Retinal pigment epithelial cell (primary cell): ENCODE results near the gene FKBP7.
"Not testable (repeated sequence)": the region's sequence is repeated elsewhere in the genome, so short reads cannot be mapped to it uniquely, and the experiment has no call there.

Experiments used
- DNase-seq: peaks from one replicate; pipeline ENCODE4 v3.0.0-alpha.2; 2010; ENCODE audit warnings: low read depth
- H3K4me3 ChIP-seq: 2 replicates; pipeline ENCODE4 v1.5.1; 2011; ENCODE audit warnings: mild to moderate bottlenecking, low read length, control low read depth, moderate library complexity
- TF ChIP-seq, protein P1 (sequence below): conservative IDR thresholded peaks from 2 replicates; pipeline ENCODE4 v1.5.1; 2011; ENCODE audit warnings: low read depth, low read length, control low read depth, inconsistent platforms

Gene FKBP7

DNA sequence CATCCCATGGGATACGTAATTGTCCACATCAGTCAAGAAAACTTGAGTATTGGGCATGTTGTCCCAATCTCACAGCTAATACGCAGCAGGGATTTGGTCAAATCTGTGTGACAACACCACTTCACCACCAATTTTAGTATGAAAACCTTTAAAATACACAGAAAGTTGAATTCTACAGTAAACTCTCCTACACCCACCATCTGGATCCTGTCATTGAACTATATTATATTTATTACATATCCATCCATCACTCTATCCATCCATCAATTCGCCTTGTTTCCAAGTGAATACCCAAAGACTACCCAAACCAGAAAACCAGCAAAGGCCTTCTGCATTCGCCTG, 846 bp upstream of the FKBP7 start:
- TF ChIP-seq, protein P1, sequence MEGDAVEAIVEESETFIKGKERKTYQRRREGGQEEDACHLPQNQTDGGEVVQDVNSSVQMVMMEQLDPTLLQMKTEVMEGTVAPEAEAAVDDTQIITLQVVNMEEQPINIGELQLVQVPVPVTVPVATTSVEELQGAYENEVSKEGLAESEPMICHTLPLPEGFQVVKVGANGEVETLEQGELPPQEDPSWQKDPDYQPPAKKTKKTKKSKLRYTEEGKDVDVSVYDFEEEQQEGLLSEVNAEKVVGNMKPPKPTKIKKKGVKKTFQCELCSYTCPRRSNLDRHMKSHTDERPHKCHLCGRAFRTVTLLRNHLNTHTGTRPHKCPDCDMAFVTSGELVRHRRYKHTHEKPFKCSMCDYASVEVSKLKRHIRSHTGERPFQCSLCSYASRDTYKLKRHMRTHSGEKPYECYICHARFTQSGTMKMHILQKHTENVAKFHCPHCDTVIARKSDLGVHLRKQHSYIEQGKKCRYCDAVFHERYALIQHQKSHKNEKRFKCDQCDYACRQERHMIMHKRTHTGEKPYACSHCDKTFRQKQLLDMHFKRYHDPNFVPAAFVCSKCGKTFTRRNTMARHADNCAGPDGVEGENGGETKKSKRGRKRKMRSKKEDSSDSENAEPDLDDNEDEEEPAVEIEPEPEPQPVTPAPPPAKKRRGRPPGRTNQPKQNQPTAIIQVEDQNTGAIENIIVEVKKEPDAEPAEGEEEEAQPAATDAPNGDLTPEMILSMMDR: no peak
- peak overlapping the region; percentile 82 for H3K4me3 ChIP-seq
- no peak for DNase-seq

- no peak for DNase-seq
- TF ChIP-seq, protein P1: no peak
- peak overlapping the region; percentile 82 for H3K4me3 ChIP-seq
These were observed 316 bp downstream of the FKBP7 start for GRCh38 chr2:178478130-178478438.

DNA sequence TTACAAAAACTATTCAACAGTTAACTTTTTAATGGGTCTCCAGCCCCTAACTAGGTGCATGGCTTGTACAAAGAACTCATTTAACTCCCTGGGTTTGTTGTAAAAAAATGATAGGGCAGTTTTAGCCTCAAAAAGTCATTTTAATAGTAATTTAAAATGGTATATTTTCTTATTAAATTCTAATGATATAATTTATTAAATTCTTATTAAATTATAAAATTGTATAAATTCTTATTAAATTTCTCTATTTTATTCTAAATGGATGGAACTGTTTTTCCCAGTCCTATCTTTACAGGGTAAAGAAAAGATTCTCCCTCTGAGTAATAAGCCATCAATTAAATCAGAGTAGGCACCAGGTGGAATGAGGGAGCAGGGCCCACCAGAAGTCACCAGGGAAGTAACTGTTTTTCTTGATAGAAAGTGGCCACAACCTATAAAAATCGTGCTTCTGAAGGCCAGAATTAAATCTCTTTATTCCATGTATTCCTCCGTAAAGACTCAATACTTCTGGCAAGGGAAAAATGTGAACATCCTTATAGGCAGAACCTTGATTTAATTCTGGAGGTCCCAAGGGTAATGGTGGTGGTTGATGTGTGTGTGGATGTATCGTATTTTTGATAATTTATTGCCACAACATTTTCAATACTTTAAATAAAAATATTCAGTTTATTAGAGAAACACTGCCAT, 814 bp downstream of the FKBP7 start:
- peak overlapping the region; percentile 82 for H3K4me3 ChIP-seq
- no peak for DNase-seq
- TF ChIP-seq, protein P1: no peak

- no peak overlapping the region for H3K4me3 ChIP-seq
- TF ChIP-seq, protein P1: no peak
- DNase-seq: no peak
These were observed 1.9 kb downstream of the FKBP7 start for GRCh38 chr2:178476477-178476876.

DNA sequence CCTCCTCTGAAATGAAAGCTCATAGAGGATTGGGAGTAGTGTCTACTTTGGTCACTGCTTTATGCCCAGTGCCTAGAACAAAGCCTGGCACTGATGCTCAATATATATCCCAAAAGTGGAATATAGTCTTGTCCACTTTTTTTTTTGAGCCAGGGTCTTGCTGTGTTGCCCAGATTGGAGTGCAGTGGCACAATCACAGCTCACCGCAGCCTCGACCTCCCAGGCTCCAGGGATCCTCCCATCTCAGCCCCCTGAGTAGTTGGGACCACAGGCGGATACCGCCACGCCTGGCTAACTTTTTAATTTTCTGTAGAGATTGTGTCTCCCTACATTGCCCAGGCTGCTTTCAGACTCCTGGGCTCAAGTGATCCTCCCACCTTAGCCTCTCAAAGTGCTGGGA, 3.8 kb downstream of the FKBP7 start:
- DNase-seq: no peak
- H3K4me3 ChIP-seq: no peak overlapping the region
- TF ChIP-seq, protein P1: no peak

DNA sequence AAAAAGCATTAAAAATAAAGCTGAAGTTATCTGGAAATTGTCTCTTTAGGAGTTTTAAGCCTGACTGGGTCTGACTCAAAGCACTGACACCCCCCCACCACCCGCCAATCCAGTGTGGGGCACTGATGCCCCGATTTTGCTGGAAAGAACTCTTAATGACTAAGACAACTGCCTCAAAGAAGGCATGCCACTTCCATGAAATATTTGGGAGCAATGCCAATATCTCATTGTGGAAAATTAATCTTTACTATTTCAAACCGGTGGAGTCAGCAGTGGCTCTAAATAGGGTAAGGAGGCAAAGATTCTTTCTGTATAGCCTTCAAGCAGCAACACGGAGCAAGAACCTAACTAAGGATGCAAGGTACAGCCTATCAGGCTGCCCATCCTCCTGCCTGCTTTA, 4.5 kb downstream of the FKBP7 start:
- TF ChIP-seq, protein P1: no peak
- DNase-seq: no peak
- no peak overlapping the region for H3K4me3 ChIP-seq

GRCh38 chr2:178473373-178473772, 5.0 kb downstream of the FKBP7 start:
- no peak for DNase-seq
- TF ChIP-seq, protein P1: no peak
- H3K4me3 ChIP-seq: no peak overlapping the region

DNA sequence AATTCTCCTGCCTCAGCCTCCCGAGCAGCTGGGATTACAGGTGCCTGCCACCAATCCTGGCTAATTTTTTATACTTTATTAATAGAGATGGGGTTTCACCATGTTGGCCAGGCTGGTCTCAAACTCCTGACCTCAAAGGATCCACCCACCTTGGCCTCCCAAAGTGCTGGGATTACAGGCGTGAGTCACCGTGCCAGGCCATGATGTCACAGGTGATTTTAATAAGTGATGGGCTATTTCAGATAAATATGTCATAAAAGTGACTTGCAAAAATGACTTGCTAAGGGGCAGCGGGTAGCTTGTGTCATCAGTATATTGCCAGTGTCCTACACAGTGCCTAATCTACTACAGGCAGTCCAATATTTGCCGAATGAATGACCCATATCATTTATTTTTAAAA, 7.1 kb downstream of the FKBP7 start:
- not testable (repeated sequence) for H3K4me3 ChIP-seq, DNase-seq
